Measurements from ENCODE around the gene DOK6.

The DOK6 gene

DNA sequence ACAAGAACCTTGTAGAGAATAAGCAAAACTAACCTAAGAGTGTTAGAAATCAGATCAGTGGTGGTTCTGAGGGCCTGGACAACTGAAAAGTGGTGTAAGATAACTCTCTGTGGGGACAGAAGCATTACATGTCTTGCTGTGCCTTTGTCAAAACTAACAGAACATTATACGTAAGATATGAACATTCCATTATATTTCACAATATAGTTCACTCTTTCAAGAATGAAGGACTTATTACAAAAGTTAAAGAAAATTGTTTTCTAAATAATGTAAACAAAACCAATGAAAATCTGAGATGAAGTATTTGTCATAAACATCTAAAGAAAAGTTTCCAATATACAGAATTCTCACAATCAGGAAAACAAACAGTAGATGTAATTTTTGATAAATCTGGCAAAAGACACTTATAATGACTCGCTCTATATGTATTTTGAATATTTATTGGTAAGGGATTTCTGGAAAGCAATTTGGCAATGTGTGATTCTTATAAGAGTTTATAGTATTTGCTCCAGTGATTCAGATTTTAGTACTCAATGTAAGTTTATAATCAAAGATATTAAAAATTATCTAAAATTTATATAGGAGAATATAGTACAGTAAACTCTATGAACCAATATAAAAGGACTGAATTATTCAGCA lies 288.6 kb downstream of the DOK6 start:
- no peak for DNase-seq (ENCODE audit: low read depth)

DNA sequence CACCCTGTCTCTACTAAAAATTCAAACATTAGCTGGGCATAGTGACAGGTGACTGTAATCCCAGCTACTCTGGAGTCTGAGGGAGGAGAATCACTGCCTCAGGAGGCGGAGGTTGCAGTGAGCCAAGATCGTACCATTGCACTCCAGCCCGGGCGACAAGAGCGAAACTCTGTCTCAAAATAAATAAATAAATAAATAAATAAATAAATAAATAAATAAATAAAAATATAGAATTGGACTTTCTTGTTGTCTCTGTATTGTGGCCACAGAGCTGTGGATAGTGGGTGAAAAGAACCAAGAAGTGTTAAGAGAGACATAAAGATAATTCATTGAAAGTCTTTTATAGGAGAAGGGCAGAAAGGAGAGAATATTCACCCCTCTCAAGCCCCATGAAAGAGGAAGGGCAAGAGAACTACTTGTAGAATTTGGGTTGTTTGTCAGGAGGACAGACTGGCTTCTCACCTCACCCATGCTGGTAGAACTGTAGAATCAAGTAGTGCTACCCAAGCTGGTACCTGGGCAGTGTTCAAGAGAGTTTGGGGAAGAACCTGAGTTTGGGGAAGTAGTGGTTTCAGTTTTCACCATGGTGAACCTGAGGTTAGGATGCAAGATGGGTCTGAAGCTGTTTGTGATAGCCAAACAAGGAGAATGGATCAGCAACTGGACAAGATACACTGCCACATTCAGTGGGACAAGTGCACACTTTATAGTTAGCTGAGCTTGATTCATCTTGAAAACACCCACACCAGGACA lies 290.5 kb downstream of the DOK6 start:
- DNase-seq (ENCODE audit: low read depth) = no peak

DNA sequence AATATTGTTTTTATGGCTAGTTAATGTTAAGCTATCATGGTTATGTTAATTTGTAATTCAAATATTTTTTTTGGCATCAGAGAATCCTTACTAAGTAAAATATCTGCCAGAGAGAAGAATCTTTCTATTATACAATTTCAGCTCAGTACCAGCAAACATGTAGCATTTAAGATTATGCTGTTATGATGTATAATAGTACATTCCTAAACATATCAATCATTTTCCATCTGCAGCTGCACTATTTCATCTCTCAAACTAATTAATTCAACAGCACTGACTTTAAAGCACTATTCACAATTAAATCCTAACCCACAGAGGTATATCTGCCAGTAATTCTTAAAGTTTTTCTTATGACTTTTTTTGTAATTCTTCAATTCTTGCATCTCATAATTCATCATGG lies 296.4 kb downstream of the DOK6 start:
- no peak for DNase-seq (ENCODE audit: low read depth)

DNA sequence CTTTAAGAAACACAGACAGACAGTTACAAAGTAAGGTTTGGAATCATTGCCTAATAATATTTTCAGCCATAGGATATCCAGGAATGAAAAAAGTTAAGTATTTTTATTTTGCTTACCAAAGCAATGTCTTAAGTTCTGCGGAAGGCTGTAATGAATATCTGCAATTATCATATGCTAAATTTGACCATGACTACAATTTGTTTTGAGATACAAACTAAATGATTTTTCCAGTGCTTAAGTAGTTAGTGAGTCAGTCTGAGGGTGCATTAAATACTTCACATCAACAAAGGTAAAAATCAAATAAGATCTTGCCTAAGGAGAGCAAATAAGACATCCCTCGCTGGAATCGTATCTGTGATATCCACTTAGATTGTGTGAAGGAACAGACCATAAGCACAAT lies 297.0 kb downstream of the DOK6 start:
- no peak for DNase-seq (ENCODE audit: low read depth)

DNA sequence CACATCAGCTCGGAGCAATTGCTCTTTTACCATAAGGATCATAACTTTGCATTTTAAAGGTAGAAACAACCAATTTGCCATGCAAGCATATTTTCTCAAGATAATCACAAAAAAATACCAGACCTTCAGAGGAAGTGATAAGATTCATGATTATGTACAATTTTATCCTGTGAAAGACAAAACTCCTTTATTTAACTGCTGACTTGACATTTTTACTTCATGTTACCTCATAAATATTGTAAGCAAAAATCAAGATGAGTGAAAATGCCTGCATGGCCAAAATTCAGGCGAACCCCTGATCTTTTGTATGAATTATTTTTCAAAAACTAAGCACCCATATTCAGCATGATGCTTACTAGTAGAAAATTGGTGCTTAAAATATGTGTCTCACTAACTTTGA lies 300.6 kb downstream of the DOK6 start:
- no peak for DNase-seq (ENCODE audit: low read depth)

DNA sequence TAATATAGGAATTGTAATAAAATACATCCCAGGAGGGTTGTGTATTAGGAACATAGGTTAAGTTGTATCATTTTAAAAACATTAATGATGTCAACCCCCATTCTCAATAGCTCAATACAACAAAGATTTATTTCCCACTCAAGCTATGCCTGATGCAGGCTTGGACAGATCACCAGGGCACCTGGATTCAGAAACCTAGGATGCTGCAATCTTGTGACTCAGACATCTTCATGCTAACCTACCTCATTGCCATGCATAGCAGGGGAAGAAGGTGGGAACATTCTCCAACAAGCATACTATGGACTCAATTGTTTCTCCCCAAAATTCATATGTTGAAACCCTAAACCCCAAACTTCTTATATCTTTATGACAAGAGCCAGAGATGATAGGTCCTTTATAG lies 302.8 kb downstream of the DOK6 start:
- no peak for DNase-seq (ENCODE audit: low read depth)

DNA sequence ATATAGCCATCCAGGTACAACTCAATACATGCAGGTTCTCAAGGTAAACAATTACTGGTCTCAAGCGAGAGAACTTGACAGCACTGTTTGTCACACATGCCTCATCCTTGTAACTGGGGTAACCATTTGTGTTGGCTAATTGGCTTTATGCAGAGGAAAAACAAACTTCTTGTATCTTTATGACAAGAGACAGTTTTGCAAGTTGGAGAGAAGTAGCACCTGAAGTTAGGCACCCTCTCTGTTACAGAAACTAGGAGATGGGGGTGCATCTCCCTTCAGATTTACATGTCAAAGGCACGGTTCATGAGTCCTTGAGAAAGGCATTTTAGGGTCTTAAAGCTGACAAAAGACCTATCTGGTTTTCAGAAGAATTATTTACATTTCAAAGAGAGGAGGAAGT lies 305.3 kb downstream of the DOK6 start:
- no peak for DNase-seq (ENCODE audit: low read depth)

DNA sequence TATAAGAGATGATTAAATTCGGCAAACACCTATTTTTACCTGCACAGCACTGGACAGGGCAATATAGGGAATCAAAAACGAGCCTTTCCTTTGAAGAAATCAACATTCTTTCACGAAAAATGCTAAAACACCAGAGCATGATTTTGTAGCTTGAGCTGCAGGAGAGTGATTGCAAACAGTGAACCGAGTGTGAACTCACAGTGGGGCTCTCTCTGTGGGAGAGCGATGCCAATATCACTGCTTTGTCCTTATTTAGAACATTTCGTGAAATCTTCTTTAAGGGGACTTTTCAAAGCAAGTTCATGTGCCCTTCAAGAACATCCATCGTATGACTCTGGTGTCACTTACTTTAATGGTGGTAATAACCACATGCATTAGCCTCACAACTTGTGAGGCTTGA lies 308.2 kb downstream of the DOK6 start:
- no peak for DNase-seq (ENCODE audit: low read depth)

DNA sequence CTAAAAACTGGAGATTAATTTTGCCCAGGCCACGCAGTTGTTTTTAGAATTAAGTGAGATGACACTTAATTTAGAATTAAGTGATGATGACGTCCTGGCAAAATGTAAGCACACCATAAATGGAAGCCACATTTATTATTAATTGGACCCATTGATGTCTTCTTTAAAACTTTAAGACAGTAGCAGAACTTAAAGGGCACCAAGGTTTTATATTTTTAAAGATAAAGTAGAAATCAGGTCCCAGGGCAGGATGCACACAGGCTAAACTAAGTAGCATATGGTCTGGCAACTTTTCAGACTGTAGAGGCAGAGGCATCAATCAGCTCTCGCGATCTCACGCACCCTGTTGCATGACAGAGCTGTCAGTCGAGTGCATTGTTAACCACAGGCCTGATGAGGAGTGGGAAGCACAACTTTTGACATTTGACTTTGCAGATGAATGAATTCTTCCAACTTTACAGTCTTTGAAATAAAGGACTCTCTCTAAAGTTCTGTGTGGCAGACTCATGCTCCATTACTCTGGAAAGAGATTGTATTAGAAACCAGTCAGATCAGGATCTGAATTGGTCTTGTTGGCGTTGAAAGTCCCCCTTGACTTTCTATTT lies 314.6 kb downstream of the DOK6 start:
- DNase-seq (ENCODE audit: low read depth) = no peak

DNA sequence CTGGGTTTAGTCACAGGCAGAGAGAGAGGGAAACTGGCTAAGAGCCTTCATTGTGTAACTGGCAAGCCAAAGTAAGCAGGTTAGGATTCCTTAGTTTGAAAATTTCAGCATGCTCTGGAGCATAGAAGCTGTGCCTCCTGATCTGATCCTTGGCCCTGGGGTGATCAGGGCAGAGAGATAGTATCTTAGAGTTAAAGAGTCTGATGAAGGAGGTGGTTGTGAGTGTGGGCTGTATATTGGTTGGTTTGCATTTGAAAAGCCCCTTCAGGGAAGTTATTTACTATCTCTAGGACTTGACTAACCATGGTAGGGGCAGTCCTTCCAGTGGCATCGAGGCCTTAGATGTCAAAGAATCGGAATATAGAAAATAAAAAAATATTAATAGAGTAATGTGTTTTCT lies 316.9 kb downstream of the DOK6 start:
- no peak for DNase-seq (ENCODE audit: low read depth)

DNA sequence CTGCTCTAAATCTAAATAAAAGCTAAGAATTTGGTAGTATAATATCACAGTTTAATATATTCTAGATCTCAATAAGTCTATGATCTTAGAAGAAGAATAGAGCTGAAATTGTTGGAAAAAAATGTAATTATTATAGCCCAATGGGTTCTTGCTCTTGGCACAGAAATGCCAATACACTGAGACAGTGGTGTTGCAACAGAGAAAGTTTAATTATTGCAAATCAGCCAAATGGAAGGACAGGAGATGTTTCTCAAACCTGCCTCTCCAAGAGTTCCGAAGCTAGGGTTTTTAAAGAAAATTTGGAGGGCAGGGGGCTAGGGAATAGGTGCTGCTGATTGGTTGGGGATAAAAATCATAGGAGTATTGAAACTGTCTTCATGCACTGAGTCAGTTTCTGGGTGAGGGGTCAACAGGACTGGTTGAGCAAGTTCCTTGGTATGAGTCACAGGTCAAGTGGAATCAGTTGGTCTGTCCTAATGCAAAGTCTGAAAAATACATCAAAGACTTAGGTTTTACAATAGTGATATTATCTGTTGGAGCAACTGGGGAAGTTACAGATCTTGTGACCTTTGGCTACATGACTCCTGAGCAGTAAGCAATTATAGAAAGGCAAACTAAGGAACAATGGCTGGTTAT lies 318.3 kb downstream of the DOK6 start:
- no peak for DNase-seq (ENCODE audit: low read depth)

DNA sequence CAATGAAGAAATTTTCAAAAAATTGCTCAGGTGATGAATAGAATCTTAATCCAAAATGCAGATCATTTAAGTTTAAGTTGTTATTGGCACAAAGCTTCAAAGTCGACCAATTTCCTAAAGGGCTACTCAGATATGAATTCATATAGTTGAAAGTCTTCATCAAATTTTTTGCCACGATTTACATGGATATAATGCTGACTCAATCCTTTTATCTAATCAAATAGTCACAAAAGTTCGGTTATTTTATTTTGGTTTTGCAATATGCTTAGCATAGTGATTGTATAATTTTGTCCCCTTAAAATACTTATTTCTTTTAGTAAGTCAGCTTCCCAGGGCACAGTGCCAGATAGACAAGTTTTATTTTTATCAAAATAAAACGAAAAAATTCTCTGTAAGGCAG lies 319.7 kb downstream of the DOK6 start:
- no peak for DNase-seq (ENCODE audit: low read depth)

DNA sequence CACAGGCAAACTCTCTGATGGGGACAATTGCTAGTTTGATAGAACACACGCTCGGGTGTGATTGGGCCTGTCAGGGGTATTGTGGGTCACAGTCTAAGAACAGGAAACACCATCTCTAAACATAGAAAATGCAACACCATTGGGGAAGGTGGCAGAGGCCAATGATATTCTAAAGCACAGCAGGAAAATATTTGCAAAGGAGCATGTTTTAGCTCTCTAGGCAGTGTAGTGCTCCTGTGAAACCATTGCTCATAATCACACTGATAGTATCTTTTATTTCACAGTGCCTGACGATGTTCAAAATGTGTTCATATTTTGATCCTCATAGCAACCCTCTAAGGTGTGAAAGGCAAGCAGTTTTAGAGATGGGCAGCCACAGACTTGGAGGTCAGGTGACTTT lies 322.7 kb downstream of the DOK6 start:
- DNase-seq (ENCODE audit: low read depth) = no peak

DNA sequence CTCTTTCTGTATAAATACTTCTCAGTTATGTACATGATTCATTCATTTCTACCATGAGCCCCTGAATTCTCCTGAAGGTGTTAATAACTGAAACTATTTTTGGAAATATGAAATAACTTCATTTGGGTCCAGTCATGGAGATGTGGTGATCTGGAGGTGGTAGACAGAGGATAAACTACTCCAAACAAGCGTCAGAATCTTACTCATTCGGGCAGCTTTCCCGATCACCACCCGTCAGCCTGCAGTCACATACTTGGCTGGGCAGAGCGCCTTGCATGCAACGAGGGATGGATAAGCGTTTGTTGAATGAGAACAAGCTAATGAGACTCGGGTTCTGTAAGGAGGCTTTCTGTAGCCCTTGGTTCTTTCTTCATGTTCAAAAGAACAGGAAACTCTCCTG lies 324.3 kb downstream of the DOK6 start:
- DNase-seq (ENCODE audit: low read depth) = no peak

DNA sequence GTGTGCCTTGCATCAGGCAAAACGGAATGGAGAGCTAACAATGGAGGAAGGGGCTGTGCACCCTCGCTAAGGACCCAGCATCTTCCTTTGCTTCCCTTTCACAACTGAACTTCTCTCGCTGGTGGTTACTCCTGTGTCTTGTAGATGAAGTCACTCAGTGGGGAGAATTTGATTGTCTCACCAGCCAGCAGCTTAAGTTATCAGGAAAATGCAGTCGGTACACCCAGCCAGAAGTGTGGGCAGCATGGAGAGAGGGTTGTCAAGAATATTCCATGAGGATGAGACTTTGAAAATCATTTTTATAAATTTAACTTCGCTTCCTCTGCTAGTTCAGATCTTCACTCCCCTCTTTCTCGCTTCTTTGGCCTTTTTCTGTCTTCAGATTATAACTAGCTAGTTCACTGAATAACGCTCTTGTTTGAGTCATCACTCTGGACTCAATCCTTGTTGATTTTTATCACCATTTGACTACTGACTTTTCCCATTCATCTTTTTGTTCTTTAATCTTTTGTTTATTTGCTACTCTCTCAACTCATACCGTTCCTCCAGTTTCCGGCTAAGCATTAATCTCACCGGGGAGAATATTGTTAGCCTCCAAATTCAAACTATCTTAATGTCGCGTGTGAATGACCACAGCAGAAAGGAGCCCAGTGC lies 325.3 kb downstream of the DOK6 start:
- DNase-seq (ENCODE audit: low read depth) = no peak

DNA sequence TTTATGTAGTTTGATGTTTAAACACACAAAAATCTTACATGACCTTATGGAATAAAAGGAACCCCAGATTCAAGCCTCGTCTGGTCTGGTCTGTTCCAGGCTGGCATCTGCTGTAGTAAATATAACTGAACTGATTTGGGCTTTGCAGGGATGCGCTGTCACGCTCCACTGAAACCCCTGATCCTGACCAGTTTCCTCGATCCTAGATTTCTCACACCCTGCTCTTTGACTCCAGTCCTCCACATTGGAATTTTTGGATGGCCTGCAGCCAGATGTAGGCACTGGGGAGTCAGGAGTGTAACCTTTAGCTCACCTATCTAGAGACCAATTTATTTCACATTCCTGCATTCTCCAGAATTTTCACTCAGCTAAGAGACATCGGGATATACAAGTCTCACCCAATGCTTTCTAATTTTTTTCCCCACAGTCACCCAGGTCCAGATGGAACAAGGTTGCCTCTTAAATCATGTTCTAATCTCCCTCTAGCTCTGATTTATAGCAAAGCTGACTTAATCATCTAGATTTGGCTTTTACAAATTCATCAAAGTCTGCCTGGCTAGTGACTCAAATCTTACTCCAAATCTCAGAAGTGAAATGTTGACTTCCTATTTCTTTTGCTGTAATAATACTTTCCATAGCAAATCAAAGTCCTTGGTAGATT lies 327.4 kb downstream of the DOK6 start:
- DNase-seq (ENCODE audit: low read depth) = no peak

DNA sequence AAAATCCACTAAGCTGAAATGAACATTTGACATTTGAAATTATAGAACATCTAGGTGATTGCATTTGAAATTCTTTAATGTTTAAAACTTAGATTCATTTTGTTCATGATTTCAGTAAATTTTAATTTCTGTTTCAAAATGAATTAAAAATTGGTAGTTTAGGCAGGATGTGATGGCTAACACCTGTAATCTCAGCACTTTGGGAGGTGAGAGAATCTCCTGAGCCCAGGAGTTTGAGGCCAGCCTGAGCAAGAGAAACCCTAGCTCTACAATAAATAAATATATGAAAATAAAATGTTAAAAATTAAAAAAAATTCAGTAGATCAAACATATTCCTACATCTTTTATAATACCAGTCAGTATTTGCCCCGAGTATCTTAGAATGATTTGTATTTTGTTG lies 330.0 kb downstream of the DOK6 start:
- no peak for DNase-seq (ENCODE audit: low read depth)

DNA sequence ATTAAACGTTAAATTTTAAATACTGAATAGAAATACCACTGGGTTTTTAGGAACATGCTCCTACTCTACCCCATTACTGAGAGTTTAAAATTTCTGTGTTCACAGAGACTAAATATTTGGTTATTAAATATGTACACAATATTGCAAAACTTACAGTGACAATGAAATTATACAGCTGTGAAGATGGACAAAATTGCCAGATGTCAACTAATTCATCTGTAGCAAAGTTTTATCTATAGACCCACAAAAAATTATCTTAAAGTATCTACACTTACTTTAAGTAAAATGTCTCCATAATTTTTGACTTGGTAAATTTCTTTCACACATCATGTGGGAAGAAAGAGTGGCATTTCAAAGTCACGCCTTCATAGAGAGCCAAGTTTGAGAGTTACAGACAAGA lies 333.8 kb downstream of the DOK6 start:
- no peak for DNase-seq (ENCODE audit: low read depth)

DNA sequence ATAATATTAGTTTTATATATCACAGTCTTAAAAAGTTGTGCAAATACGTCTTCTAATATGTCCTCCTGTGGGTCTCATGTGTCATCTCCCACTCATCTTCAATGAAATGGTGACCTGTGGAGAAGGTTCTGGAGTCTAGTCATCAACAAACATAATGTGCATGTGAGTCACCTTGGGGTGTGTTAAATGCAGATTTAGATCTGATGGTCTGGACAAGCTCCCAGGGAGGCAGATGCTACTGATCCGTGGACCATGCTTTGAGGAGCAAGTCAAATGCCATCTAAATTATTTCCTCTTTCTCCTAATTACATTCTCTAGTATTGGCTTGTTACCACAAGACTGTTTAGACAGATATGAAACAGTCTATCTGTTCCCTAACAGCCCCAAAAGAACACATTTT lies 336.0 kb downstream of the DOK6 start:
- DNase-seq (ENCODE audit: low read depth) = no peak

DNA sequence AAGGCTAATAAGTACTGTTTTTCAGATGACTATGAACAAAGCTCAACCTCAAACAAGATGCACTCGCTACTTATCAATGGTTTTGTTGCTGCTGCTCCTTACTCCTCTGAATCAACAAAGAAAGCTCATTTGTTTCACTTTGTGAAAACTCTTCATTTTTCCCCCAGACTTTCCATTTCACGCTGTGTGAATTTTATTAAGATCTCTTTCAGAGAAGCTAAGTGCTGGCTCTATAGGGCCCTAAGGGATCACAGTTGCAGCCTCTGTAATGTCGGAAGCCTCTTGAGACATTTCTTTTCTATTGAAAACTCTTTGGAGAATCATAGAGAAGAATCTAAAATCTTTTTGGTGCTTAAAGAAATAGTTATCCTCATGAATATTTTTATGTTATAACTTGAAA lies 337.2 kb downstream of the DOK6 start:
- no peak for DNase-seq (ENCODE audit: low read depth)

DNA sequence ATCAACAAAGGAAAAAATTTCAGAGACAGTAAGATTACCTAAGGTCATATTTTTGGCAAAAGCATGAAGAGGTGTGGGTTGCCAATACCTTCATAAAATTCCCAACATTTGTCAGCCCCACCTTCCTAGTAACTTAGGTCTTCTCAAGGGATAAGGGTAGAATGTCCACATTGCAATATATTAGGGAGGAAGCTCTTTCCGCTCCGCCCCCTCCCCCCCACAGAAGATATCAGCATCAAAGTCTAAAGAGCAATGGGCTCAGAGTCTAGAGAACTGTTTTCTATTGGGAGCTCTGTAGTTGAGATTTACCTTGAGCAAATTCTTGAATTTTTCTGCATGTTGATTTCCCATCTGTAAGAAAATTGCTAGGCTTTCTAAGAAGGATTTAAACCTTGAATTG lies 346.7 kb downstream of the DOK6 start:
- DNase-seq (ENCODE audit: low read depth) = no peak

DNA sequence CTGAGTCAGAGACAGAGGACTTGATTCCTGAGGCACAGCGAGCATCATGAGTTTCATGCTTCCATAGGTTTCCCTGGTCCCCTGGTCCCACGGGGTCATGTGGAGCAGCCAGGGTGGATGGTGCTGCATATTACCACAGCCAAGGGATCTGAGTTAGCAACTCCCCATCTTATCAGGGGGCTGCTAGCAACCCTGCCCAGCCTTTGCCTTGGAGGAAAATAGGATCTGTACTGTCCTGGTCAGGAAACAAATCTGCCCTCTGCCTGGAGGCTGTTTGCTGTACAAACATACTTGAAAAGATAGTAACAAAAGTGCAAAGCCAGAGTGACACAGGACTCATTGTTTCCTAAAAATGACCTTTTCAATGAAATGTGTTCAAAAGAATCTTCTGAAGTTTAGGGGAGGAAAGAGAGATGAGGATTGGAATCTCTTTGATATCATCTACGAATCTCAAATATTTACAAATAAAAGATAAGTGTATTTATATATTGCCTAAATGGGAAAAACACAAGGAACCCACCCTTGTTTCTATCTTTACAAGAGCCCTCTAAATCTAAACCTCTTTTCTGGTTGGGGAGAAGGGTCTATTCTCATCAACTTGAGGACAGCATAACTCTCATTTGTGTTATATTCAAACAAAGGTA lies 352.2 kb downstream of the DOK6 start:
- no peak for DNase-seq (ENCODE audit: low read depth)

Measured in activated gamma-delta T cell treated with anti-CD3 and anti-CD28 coated beads, Interleukin-2, amount 50 U/mL, for 16 hours (primary cell).